GM19397 (cell line): Measurements from ENCODE around the gene PCDHGC3.

ENCODE experiments used
- ATAC-seq: cut with Tn5 transposase; IDR thresholded peaks from one replicate; pipeline ENCODE4 v1.9.1; 2021; ENCODE audit warnings: mild to moderate bottlenecking, moderate library complexity; ENCODE audit not compliant: unreplicated experiment

The PCDHGC3 gene

GRCh38 chr5:141506381-141507155 lies 30.8 kb downstream of the PCDHGC3 start:
- ATAC-seq = no peak

GRCh38 chr5:141507387-141508091 lies 31.8 kb downstream of the PCDHGC3 start:
- ATAC-seq = peak; percentile 55

- ATAC-seq = no peak
These were observed 32.7 kb downstream of the PCDHGC3 start for GRCh38 chr5:141508440-141508797.

- no peak for ATAC-seq
These were observed 33.2 kb downstream of the PCDHGC3 start for GRCh38 chr5:141508798-141509611.

- no peak for ATAC-seq
These were observed 34.4 kb downstream of the PCDHGC3 start for GRCh38 chr5:141510160-141510559.

GRCh38 chr5:141510850-141511601 lies 35.3 kb downstream of the PCDHGC3 start:
- ATAC-seq = peak; percentile 19

GRCh38 chr5:141511771-141512325 lies 36.1 kb downstream of the PCDHGC3 start:
- no peak for ATAC-seq

- no peak for ATAC-seq
These were observed 36.7 kb downstream of the PCDHGC3 start for GRCh38 chr5:141512390-141512910.

GRCh38 chr5:141512911-141513626 lies 37.3 kb downstream of the PCDHGC3 start:
- no peak for ATAC-seq

GRCh38 chr5:141513627-141514329 lies 38.0 kb downstream of the PCDHGC3 start:
- no peak for ATAC-seq

- ATAC-seq = no peak
These were observed 38.8 kb downstream of the PCDHGC3 start for GRCh38 chr5:141514330-141515133.

GRCh38 chr5:141515141-141515540 lies 39.4 kb downstream of the PCDHGC3 start:
- ATAC-seq = no peak

- no peak for ATAC-seq
These were observed 40.3 kb downstream of the PCDHGC3 start for GRCh38 chr5:141515946-141516671.

GRCh38 chr5:141516672-141517025 lies 40.9 kb downstream of the PCDHGC3 start:
- ATAC-seq = no peak

- no peak for ATAC-seq
These were observed 41.5 kb downstream of the PCDHGC3 start for GRCh38 chr5:141517312-141517711.

GRCh38 chr5:141517880-141518617 lies 42.3 kb downstream of the PCDHGC3 start:
- no peak for ATAC-seq

- no peak for ATAC-seq
These were observed 42.9 kb downstream of the PCDHGC3 start for GRCh38 chr5:141518618-141519015.
